IPS-18a (cell line): ENCODE measurements around the gene DHRSX.
"Not testable (repeated sequence)": the region's sequence is repeated elsewhere in the genome, so short reads cannot be mapped to it uniquely, and the experiment has no call there.

ENCODE experiments used
- H3K27ac ChIP-seq: one replicate; pipeline ENCODE4 v1.5.1; 2013; ENCODE audit warnings: low read length
- H3K27me3 ChIP-seq: one replicate; pipeline ENCODE4 v1.6.1; 2013; ENCODE audit warnings: mild to moderate bottlenecking, low read length; ENCODE audit not compliant: control insufficient read depth, insufficient read depth
- H3K36me3 ChIP-seq: one replicate; pipeline ENCODE4 v1.6.1; 2013; ENCODE audit warnings: low read depth, low read length; ENCODE audit not compliant: control insufficient read depth
- H3K4me1 ChIP-seq: one replicate; pipeline ENCODE4 v1.6.1; 2013; ENCODE audit warnings: low read depth, low read length; ENCODE audit not compliant: control insufficient read depth
- H3K4me3 ChIP-seq: one replicate; pipeline ENCODE4 v1.5.1; 2013; ENCODE audit warnings: low read length
- H3K9ac ChIP-seq: one replicate; pipeline ENCODE4 v1.6.1; 2013; ENCODE audit warnings: mild to moderate bottlenecking, low read length, moderate library complexity
- H3K9me3 ChIP-seq: one replicate; pipeline ENCODE4 v1.6.1; 2013; ENCODE audit warnings: low read depth, low read length; ENCODE audit not compliant: control insufficient read depth

Gene DHRSX

GRCh38 chrX:2371026-2371711 is 129.6 kb downstream of the DHRSX start:
- no peaks in the 10 kb centered on the region for H3K36me3 ChIP-seq
- H3K27me3 ChIP-seq = no peaks in the 10 kb centered on the region
- no peak overlapping the region for H3K27ac ChIP-seq
- no peak overlapping the region for H3K9ac ChIP-seq
- peak overlapping the region; percentile 13 for H3K4me3 ChIP-seq
- H3K4me1 ChIP-seq = peaks cover 10% of the 10 kb centered on the region
- H3K9me3 ChIP-seq = no peaks in the 10 kb centered on the region

DNA sequence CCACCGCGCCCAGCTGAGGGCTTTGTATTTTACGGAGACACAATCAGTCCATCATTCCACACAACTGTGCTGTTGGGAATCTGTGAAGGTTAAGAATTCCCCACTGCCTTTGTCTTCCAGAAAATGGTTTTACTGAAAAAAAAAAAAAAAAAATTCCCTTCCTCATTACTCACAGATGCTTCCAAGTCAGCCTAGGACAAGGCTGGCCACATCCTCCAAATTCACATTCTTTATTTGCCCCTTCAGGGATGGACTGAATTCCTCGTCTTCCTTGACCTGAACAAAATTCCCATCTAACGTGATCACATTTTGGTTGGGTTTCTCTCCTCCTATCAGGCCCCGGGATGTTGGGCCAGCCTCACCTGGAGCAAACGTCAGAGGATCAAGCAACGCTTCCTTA is 130.3 kb downstream of the DHRSX start:
- Histone ChIP-seq H3K9ac (peak overlapping the region; percentile 23), H3K4me1 (peaks cover 10% of the 10 kb centered on the region), H3K4me3 (peak overlapping the region; percentile 13), H3K9me3 (no peaks in the 10 kb centered on the region), H3K36me3 (no peaks in the 10 kb centered on the region), H3K27me3 (no peaks in the 10 kb centered on the region), H3K27ac (peak overlapping the region; percentile 49)

- Histone ChIP-seq H3K4me1 (peaks cover 10% of the 10 kb centered on the region), H3K9me3 (no peaks in the 10 kb centered on the region), H3K36me3 (no peaks in the 10 kb centered on the region), H3K27ac (no peak overlapping the region), H3K27me3 (no peaks in the 10 kb centered on the region), H3K9ac (no peak overlapping the region), H3K4me3 (no peak overlapping the region)
These were observed 131.6 kb downstream of the DHRSX start for GRCh38 chrX:2369206-2369605.

DNA sequence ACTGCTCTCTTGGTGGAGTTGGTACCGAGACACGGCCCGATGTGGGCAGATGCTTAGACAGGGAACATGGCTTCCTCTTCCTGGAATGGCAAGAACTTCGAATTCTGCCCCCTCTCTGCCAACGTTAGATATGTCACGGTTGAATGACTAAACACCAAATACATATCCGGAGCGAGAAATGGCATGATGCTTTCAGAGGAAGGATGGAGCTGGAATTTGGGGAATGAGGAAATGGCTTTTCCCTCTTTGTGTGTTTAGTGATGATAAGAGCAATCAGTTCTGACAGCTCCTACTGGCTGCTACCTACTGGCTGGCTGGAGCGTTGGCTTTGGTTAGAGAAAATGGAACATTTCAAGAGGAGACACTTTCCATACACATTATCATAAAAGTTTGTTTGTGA is 140.0 kb downstream of the DHRSX start:
- no peak overlapping the region for H3K9ac ChIP-seq
- H3K4me1 ChIP-seq = no peaks in the 10 kb centered on the region
- H3K36me3 ChIP-seq = no peaks in the 10 kb centered on the region
- no peaks in the 10 kb centered on the region for H3K27me3 ChIP-seq
- H3K9me3 ChIP-seq = peaks cover 3% of the 10 kb centered on the region
- no peak overlapping the region for H3K4me3 ChIP-seq
- no peak overlapping the region for H3K27ac ChIP-seq

GRCh38 chrX:2359522-2359921 is 141.3 kb downstream of the DHRSX start:
- H3K4me1 ChIP-seq, H3K36me3 ChIP-seq, H3K9ac ChIP-seq, H3K27me3 ChIP-seq, H3K27ac ChIP-seq, H3K9me3 ChIP-seq, H3K4me3 ChIP-seq: not testable (repeated sequence)

DNA sequence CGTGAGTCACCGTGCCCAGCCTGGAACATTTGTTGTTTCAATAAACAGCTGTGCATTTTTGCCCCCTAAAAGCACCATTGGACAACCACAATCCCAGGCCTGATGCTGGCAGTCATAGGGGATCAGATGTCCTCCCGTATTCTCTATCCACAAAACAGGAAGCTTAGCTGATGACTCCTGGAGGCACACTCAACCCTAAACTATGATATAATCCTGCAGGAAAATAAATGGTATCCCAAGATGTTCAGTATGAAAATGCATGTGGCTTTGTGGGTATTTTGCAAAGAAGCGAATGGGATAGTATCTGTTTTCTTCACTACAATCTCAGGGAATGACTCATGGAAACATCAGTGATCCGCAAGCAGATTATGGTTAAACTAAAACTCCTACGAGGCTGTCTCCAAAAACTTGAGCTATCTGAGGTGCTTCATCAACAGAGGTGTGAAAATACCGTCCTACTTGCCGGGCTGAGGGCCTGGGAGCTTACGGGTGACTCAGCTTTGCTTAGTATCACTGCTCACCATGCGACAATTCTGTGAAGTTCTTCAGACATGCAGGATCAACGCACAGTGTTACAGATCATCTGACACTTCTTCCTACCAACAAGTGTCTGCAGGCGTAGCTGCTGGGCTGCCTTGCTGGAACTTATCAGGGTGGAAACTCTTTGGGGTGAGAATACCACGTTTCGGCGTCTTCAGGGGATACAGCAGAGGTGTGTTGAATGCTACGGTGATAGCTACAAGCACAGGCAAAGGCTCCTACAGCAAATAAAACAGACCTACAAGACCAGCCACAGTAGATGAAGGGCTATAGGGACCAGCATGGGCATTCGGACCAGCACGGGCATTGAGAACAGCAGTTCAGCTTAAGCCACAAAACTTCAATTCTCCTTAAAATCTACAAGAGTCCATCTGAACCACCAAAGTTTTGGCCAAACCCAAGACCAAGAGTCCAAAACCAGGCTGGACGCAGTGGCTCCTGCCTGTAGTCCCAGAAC is 148.5 kb downstream of the DHRSX start:
- no peaks in the 10 kb centered on the region for H3K27me3 ChIP-seq
- H3K9ac ChIP-seq = no peak overlapping the region
- H3K9me3 ChIP-seq = no peaks in the 10 kb centered on the region
- H3K27ac ChIP-seq = no peak overlapping the region
- no peaks in the 10 kb centered on the region for H3K36me3 ChIP-seq
- H3K4me1 ChIP-seq = no peaks in the 10 kb centered on the region
- H3K4me3 ChIP-seq = no peak overlapping the region

DNA sequence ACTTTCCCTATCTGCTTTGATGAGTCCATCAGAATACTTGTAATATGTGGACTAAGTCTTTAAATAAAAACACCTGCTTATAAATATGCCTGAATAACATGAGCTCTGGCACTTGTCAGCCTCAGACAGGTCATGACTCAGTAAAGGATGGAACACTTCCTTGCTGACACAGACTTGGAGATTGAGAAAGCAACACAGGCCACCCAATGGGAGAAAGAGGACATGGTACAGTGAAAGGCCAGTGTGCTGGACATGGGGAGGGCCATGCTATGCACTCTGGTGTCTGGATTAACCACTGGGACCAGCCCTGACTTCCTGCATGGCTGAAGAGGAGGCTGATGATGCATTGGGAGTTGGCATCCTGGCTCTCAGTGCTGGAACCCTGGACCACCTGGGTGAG is 149.5 kb downstream of the DHRSX start:
- H3K36me3 ChIP-seq = no peaks in the 10 kb centered on the region
- no peak overlapping the region for H3K9ac ChIP-seq
- H3K27me3 ChIP-seq = no peaks in the 10 kb centered on the region
- no peak overlapping the region for H3K27ac ChIP-seq
- H3K9me3 ChIP-seq = no peaks in the 10 kb centered on the region
- H3K4me1 ChIP-seq = no peaks in the 10 kb centered on the region
- no peak overlapping the region for H3K4me3 ChIP-seq

DNA sequence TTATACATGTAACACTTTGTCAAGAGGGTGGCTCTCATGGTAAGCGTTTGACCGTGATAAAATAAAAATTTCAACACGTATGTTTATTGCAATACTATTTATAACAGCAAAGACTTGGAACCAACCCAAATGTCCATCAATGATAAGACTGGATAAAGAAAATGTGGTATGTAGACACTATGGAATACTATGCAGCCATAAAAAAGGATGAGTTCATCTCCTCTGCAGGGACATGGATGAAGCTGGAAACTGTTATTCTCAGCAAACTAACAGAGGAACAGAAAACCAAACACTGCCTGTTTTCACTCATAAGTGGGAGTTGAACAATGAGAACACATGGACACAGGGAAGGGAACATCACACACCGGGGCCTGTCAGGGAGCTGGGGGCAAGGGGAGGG is 150.1 kb downstream of the DHRSX start:
- H3K36me3 ChIP-seq, H3K9me3 ChIP-seq, H3K9ac ChIP-seq, H3K4me1 ChIP-seq, H3K27me3 ChIP-seq, H3K27ac ChIP-seq, H3K4me3 ChIP-seq: not testable (repeated sequence)

GRCh38 chrX:2350036-2350435 is 150.7 kb downstream of the DHRSX start:
- not testable (repeated sequence) for H3K9me3 ChIP-seq, H3K4me1 ChIP-seq, H3K9ac ChIP-seq, H3K4me3 ChIP-seq, H3K36me3 ChIP-seq, H3K27ac ChIP-seq, H3K27me3 ChIP-seq

DNA sequence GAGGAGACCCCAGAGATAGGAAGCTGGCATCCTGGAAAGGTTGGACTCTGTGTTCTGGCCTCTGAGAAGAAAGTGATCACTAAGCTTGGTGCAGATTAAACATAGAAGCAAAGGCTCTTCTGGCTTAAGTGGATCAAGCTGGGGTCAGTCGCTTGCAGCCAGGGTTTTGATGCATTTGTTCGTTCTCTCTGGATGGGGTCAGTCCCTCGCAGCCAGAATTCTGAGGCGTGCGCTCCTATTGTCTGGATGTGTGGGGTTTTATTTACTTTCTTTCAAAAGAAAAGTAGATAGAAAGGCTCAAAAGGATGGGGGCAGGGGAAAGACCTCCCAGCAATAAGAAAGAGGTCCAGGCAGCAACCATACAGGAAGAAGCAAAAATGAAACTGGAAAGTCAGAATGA is 152.6 kb downstream of the DHRSX start:
- H3K9ac ChIP-seq = no peak overlapping the region
- no peaks in the 10 kb centered on the region for H3K9me3 ChIP-seq
- no peaks in the 10 kb centered on the region for H3K36me3 ChIP-seq
- H3K27me3 ChIP-seq = no peaks in the 10 kb centered on the region
- no peak overlapping the region for H3K4me3 ChIP-seq
- H3K4me1 ChIP-seq = no peaks in the 10 kb centered on the region
- no peak overlapping the region for H3K27ac ChIP-seq

- Histone ChIP-seq H3K36me3 (no peaks in the 10 kb centered on the region), H3K9me3 (no peaks in the 10 kb centered on the region), H3K4me1 (peaks cover 4% of the 10 kb centered on the region), H3K4me3 (no peak overlapping the region), H3K27me3 (no peaks in the 10 kb centered on the region), H3K9ac (no peak overlapping the region), H3K27ac (no peak overlapping the region)
These were observed 154.6 kb downstream of the DHRSX start for GRCh38 chrX:2346158-2346557.

DNA sequence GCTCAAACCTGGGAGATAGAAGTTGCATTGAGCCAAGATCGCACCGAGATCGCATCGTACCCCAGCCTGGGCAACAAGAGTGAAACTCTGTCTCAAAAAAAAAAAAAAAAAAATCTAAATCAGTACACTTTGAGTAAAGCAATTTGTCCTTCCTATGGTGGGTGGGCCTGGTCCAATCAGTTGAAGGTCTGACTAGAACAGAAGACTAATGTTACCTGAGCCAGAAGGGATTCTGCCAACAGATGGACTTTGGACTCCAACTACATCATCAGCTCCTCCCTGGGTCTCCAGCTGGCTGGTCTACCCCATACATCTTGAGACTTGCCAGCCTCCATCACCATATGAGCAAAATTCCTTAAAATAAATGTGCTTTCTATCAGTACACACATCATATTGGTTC is 155.2 kb downstream of the DHRSX start:
- Histone ChIP-seq H3K9me3 (no peaks in the 10 kb centered on the region), H3K4me3 (no peak overlapping the region), H3K9ac (no peak overlapping the region), H3K36me3 (no peaks in the 10 kb centered on the region), H3K27me3 (no peaks in the 10 kb centered on the region), H3K27ac (no peak overlapping the region), H3K4me1 (peaks cover 4% of the 10 kb centered on the region)
